ENCODE results near the gene GABRR1.
A peak's percentile ranks its signal among the peaks of the same experiment; 100 is the strongest.

GABRR1 gene

GRCh38 chr6:89148016-89148750 lies 69.0 kb downstream of the GABRR1 start:
- peaks cover 6% of the 10 kb centered on the region; the same call in 1 of the 2 replicates for H3K36me3 ChIP-seq
- peaks cover 9% of the 10 kb centered on the region for H3K4me1 ChIP-seq
- no peak for TF ChIP-seq CTCF (IDR thresholded peaks at IDR 0.05; ENCODE audit: low read depth, low read length)
- no peaks in the 10 kb centered on the region for H3K27me3 ChIP-seq
- DNase-seq = no peak
- H3K4me3 ChIP-seq (ENCODE audit: low read depth, low read length) = no peak overlapping the region
- no peaks in the 10 kb centered on the region for H3K9me3 ChIP-seq

- Histone ChIP-seq H3K9me3 (no peaks in the 10 kb centered on the region), H3K4me1 (peaks cover 9% of the 10 kb centered on the region), H3K4me3 (ENCODE audit: low read depth, low read length) (peak overlapping the region; percentile 77), H3K36me3 (peaks cover 6% of the 10 kb centered on the region; the same call in 1 of the 2 replicates), H3K27me3 (no peaks in the 10 kb centered on the region)
- no peak for DNase-seq
- TF ChIP-seq CTCF (IDR thresholded peaks at IDR 0.05; ENCODE audit: low read depth, low read length) = no peak
Observed at GRCh38 chr6:89146718-89147700, 70.1 kb downstream of the GABRR1 start.

- Histone ChIP-seq H3K4me3 (ENCODE audit: low read depth, low read length) (peak within 1 kb of the TSS; percentile 77), H3K4me1 (peaks cover 9% of the 10 kb centered on the region), H3K36me3 (peaks cover 6% of the 10 kb centered on the region; the same call in 1 of the 2 replicates), H3K9me3 (no peaks in the 10 kb centered on the region), H3K27me3 (no peaks in the 10 kb centered on the region)
- no peak for TF ChIP-seq CTCF (IDR thresholded peaks at IDR 0.05; ENCODE audit: low read depth, low read length)
- peak; percentile 83 for DNase-seq
Observed at GRCh38 chr6:89145956-89146717, 71.0 kb downstream of the GABRR1 start, which contains the start of gene PM20D2. Gene PM20D2 (plus strand): TSS chr6:89146055. CDS start chr6:89146145, 90 bp downstream.

- H3K4me1 ChIP-seq = peaks cover 9% of the 10 kb centered on the region
- no peaks in the 10 kb centered on the region for H3K9me3 ChIP-seq
- no peak for DNase-seq
- TF ChIP-seq CTCF (IDR thresholded peaks at IDR 0.05; ENCODE audit: low read depth, low read length) = no peak
- no peaks in the 10 kb centered on the region for H3K27me3 ChIP-seq
- peak overlapping the region; percentile 77 for H3K4me3 ChIP-seq (ENCODE audit: low read depth, low read length)
- H3K36me3 ChIP-seq = peaks cover 6% of the 10 kb centered on the region; the same call in 1 of the 2 replicates
Observed at GRCh38 chr6:89145091-89145955, 71.8 kb downstream of the GABRR1 start.

DNA sequence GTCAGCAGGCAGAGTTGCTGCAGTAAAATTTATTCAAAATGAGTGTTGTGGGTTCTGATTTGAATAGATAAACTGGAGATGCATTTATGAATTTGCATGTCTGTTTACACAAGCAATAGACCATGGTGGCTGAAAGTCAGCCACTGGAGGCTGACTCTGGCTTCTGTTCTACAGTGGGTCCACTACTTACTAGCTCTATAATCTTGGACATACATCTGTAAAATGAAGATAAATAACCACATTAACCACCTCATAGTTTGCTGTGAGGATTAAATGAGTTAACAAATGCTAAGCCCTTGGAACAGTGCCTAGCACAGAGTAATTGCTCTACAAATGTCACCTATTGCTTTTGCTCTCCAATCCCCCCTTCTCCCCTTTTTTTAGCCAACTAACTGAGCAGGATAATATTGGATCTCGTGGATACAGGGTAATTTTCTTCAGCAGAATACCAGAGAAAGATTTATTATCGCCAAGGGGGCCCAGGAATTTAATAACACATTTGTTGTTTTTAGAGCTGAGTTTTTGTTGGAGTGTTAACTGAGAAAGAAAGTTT lies 72.7 kb downstream of the GABRR1 start:
- H3K27me3 ChIP-seq = no peaks in the 10 kb centered on the region
- TF ChIP-seq CTCF (IDR thresholded peaks at IDR 0.05; ENCODE audit: low read depth, low read length) = no peak
- peaks cover 9% of the 10 kb centered on the region for H3K4me1 ChIP-seq
- H3K9me3 ChIP-seq = no peaks in the 10 kb centered on the region
- DNase-seq = no peak
- H3K4me3 ChIP-seq (ENCODE audit: low read depth, low read length) = no peak overlapping the region
- no peaks in the 10 kb centered on the region for H3K36me3 ChIP-seq
